Left forelimb (tissue), 1 donor: ENCODE measurements around the gene ZNF213.

Source experiments
- DNase-seq: peaks from one replicate; pipeline ENCODE4 v3.0.0-alpha.2; 2018; ENCODE audit warnings: low spot score

The ZNF213 gene

DNA sequence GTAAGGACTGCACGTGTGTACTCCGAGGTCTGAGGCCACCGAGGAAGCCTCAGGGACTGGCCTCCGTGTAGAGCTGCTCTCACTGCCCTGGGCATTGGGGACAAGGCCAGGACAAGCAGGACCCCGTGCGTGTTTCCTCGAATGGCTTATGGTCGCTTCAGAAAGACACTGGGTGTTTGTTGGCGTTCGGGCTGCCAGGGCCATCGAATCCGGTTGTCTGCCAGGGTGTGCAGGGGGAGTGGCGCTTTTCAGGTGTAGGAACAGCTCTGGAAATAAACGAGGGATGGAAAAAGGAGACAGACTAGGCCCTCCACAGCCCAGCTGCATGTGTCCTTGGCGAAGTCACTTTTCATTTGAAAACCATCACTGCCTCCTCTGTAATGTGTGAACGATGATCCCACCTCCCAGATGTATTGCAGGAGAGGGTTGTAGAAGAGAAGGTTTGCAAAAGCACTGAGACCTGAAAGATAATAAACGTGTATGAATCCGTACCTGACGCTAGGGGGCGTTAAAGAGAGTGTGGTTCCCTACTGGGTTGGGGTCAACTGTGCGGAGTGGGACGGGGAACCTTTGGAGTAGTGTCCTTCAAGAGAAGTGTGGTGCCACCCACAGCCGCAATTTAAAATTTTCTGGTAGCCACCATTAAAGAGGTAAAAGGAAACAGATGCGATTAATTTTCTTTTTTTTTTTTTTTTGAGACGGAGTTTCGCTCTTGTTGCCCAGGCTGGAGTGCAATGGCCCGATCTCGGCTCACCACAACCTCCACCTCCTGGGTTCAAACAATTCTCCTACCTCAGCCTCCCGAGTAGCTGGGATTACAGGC is 33.6 kb upstream of the ZNF213 start:
- DNase-seq, result no peak

- DNase-seq, result no peak
Observed at GRCh38 chr16:3101841-3102470, 32.9 kb upstream of the ZNF213 start.

GRCh38 chr16:3106205-3106928 is 28.5 kb upstream of the ZNF213 start:
- DNase-seq, result peak; percentile 97

DNA sequence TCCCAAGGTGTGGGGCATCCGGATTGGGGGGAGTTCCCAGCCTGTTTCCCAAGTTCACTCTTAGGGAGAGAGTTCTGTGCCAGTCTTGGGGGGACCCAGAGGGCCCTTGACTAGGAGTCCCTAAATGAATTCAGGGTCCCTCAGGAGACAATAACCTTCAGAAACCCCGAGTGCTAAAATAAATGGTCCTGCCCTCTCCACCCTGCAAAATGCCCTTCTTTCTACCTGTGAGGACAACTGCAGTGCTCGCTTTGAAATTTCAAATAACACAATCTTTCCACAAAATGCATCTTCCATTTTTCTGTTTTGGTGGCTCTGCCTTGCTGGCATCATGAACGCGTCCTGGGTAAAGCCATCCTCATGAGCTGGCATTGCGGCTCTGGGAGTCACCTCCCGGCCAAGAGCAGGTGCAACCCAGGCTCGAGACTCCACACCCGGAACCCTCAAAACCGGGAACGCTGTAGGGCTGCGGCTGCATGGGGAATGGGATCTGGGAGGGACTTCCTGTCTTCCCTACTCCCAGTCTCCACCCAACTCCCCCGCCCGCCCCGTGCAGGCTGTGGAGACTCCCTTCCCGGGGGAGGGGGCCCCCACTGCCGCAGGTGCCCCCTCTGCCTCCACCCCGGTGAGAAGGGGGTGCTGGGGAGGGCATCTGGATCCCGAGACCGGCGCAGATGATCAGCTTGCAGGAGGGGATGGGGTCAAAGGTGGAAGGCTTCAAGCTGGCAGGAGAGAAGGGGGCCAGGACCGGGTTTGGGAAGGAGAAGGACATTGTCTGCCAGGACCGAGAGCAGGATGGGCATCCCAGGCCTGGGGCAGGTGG is 22.6 kb upstream of the ZNF213 start, which contains the start of gene ZNF205:
ZNF205 (plus strand) TSS at position 529 of the 823 bp plus-strand sequence. CDS start 845 bp downstream, outside the sequence.
- DNase-seq, result peak; percentile 86

GRCh38 chr16:3112881-3113574 is 21.8 kb upstream of the ZNF213 start:
- no peak for DNase-seq

DNA sequence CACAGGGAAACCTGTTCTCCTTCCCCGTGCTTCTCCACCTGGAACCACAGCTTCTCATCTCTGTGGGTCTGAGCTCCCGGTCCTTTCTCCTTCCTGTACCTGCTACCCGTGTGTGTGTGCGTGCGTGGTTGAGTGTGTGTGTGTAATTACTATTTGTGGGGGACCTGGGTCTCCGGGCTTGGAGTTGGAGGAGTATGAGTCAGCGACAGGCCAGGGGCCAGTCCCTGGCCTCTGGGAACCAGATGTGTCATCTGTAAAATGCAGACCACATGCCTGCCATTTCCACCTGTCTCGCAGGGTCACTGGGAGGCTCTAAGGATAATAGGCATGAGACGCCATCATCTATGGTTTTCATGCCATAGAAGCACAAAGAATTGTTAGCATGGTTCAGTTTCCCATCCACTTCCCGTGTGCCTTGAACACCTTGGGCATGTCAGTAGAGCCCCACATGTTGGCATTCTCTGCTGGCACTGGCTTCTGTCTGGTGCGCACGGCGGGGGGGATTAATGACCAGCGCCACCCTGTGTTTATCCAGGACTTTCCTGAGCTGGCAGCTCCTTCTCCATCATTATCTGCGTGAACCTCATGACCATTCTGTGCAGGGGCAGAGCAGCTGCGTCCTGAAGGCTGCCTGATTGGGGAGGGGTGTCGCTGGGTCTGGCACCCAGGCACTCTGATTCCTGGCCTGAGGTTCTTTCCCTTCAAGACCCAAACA is 20.9 kb upstream of the ZNF213 start:
- DNase-seq, result no peak

- DNase-seq, result no peak
Observed at GRCh38 chr16:3115003-3115402, 19.8 kb upstream of the ZNF213 start.

DNA sequence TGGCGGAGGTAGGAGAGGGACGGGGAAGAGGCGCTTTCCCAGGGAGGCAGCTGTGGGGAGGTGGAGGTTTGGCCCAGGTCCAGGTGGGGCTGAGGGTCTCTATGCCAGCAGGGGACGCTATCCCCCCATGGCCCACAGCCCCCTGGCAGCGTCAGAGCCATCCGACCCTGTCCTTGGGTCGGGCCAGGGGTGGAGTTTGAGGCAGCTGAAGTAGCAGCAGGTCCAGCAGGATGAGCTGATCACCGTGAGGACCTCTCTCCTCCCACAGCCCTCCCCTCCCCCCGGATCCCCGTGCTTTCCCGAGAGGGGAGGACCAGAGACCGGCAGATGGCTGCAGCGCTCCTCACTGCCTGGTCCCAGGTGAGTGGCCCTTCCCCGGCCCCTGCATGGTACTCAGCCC is 19.3 kb upstream of the ZNF213 start:
- DNase-seq, result no peak

- no peak for DNase-seq
Observed at GRCh38 chr16:3118204-3118790, 16.5 kb upstream of the ZNF213 start.

GRCh38 chr16:3118846-3119245 is 16.0 kb upstream of the ZNF213 start:
- DNase-seq, result no peak

GRCh38 chr16:3119286-3119685 is 15.5 kb upstream of the ZNF213 start:
- DNase-seq, result no peak

- no peak for DNase-seq
Observed at GRCh38 chr16:3119701-3120408, 15.0 kb upstream of the ZNF213 start.

- no peak for DNase-seq
Observed at GRCh38 chr16:3120435-3120834, 14.4 kb upstream of the ZNF213 start.

DNA sequence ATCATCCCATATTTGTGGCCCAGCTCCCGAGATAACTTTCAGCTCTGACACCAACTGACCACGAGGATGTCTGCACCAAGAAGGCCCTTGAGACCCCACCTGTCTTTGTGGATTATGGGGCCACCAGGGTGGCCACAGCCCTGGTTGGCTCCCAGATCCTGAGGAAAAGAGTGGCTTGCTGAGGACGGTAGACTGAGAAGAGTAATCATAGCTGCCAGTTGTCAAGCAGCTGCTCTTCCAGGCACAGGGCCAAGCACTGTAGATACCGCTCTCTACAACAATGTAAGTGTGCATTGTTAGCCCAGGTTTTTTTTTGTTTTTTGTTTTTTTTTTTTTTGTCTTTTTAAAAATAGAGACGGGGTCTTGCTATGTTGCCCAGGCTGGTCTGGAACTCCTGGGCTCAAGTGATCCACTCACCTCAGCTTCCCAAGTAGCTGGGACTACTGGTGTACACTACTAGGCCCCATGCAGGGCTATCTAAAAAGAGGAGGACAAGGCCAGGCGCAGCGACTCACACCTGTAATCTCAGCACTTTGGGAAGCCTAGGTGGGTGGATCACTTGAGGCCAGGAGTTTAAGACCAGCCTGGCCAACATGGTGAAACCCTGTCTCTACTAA is 12.9 kb upstream of the ZNF213 start:
- DNase-seq, result no peak

DNA sequence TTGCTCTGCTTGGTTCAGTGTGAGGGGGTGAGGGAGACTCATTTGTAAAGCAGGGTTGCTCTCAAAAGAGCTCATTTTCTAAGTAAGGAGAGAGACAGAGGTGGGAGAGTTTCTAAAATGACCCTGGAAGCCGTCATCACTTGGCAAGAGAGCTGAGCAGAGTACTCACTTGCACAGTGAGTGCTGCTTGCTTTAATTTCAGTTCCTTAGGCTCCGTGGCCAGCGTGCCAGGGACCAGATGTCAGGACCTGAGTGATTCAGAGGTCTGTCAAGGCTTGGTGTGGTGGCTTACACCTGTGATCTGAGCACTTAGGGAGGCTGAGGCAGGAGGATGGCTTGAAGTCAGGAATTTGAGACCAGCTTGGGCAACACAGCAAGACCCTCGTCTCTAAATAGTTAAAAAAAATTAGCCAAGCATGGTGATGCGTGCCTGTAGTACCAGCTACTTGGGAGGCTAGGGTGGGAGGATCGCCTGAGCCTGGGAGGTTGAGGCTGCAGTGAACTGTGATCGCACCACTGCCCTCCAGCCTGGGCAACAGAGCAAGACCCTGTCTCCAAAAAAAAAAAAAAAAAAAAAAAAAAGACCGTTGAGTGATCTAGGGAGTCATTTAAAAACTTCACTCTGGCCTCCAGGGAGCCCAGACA is 11.8 kb upstream of the ZNF213 start:
- DNase-seq, result no peak

DNA sequence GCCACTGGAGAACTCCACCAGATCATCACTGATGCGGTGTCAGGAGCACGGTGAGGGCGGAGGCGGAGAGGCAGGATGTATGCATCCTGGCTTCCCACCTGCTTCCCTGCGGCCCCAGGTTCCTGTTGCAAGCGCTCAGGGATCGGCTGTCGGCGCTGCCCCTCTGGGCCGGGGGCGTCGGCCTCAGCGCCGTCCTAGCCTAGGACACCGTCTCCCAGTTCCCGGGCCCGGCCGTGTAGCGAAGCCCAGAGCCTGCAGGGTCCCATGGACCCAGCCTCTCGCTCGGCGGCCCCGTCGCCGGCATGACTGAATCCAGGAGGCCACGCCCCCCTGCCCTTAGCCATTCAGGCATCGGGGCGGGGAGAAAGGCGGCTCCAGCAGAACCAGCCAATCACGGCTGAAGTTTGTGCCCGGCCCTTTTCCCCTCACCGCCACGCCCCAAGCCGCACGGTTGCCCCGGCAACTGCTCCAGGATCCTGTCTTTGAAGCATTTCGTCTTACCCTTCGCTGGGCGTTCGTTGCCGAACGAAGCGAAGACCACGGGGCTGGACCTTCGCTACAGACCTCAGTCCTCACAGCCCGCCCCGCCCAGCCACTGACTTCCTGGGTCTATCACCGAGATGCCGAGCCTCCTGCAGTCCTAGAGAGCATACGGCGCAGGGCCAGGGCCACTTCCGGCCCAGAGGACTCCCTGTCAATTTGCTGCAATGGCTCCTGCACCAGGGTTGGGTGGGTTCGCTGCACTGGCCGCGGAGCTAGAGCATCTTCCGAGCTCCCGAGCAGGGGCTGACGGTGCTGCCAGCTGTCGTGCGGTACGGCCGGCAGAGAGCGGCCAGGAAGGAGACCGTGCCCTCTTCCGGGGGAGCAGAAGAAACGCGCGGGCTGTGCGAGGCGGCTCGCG is 10.6 kb upstream of the ZNF213 start:
- peak; percentile 98 for DNase-seq

GRCh38 chr16:3127745-3128144 is 7.1 kb upstream of the ZNF213 start:
- DNase-seq, result no peak
